Measurements from ENCODE around the gene ADD2.
"Not testable (repeated sequence)": the region's sequence is repeated elsewhere in the genome, so short reads cannot be mapped to it uniquely, and the experiment has no call there.

Gene ADD2, protein sequence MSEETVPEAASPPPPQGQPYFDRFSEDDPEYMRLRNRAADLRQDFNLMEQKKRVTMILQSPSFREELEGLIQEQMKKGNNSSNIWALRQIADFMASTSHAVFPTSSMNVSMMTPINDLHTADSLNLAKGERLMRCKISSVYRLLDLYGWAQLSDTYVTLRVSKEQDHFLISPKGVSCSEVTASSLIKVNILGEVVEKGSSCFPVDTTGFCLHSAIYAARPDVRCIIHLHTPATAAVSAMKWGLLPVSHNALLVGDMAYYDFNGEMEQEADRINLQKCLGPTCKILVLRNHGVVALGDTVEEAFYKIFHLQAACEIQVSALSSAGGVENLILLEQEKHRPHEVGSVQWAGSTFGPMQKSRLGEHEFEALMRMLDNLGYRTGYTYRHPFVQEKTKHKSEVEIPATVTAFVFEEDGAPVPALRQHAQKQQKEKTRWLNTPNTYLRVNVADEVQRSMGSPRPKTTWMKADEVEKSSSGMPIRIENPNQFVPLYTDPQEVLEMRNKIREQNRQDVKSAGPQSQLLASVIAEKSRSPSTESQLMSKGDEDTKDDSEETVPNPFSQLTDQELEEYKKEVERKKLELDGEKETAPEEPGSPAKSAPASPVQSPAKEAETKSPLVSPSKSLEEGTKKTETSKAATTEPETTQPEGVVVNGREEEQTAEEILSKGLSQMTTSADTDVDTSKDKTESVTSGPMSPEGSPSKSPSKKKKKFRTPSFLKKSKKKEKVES

DNA sequence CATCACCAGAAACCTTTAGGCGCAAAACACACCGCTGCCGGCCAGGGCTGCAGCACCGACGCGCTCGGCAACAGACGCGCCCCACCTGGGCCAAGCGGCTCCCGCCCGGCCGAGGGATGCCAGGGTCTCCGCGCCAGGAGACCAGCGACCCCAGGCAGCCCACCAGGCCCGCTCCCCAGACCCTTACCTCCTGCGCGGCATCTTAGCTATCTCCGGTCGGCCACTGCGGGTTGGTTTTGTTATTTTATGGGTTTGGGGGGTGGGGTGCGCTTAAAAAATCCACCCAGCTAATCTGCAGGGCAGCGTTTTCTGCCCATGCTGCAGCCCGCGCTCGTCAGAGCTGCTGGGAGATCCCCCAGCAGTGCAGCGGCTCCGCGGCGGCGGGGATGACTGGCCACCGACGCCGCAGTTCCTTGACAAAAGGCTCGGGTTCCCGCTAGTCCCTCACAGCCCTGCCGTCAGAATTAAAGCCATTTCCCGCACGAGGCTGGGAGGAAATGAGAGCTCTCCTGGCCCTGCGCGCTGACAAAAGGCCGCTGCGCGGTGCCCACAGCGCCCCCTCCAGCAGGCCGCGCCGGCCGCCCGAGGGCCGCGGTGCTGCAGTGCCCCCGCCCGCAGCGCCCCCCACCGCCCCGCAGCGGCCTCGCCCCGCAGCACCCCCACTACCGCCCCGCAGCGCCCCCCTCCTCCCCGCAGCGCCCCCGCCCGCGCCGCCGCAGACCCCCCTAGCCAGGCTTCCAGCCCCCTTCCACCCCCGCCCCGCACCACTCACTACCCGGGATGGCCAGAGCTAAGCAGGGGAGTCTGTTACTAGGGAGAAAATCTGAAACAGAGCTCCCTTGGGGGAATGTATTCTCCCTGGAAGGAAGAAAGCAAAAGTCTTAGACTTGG lies at the start of gene ADD2:
ADD2 (minus strand) TSS at position 502 of the 891 bp plus-strand sequence. CDS start 61,792 bp downstream, outside the sequence.
- no peak for DNase-seq (ENCODE audit: low read depth, low spot score)

DNA sequence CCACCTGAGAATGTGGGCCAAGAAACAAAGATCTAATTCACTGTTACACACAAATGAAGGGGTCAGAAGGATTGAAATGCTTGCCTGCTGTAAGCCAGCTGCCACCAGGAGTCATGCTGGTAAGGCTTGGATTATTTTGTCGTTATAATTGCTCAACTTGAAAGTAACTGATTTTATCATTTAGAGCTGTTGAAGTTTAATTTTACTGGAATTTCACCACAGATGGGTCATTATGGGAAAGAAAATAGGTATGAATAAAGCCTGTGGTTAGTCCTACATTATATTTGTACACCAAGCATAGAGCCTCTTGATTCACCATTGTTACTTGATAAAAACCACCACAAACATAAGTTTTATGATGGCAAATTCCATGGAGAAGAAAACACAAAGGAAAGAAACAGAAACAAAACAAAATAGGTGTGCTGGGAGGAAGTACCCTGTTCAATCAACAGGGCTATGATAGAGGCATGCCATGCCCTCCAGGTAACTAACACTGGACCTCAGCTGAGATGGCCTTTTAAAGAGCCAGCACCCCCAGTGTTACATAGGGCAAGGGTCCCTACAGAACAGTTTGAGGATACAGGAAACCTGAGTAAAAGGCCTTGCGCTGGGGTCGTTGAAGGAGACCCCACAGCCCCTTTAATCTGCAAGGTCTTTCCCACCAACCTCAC lies 49.4 kb upstream of the ADD2 start:
- DNase-seq (ENCODE audit: low read depth, low spot score): no peak

DNA sequence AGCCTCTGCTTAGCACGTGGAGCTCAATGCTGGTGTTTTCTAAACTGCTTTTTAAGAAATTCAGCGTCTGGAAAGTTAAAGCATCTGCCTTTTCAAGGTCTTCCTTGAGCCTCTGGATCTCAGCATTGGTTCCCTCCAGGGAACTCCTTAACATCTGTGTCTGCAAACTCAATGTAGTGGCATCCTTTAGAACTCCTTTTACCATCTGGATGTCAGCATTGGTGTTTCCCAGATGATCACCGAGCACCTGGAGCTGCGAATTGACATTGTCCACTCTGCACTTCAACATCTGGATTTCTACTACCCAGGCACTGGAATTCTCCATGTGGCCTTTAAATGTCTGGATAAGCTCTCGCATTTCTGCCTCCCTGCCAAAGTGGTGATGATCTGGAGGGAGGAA lies 48.7 kb upstream of the ADD2 start:
- DNase-seq (ENCODE audit: low read depth, low spot score): no peak

DNA sequence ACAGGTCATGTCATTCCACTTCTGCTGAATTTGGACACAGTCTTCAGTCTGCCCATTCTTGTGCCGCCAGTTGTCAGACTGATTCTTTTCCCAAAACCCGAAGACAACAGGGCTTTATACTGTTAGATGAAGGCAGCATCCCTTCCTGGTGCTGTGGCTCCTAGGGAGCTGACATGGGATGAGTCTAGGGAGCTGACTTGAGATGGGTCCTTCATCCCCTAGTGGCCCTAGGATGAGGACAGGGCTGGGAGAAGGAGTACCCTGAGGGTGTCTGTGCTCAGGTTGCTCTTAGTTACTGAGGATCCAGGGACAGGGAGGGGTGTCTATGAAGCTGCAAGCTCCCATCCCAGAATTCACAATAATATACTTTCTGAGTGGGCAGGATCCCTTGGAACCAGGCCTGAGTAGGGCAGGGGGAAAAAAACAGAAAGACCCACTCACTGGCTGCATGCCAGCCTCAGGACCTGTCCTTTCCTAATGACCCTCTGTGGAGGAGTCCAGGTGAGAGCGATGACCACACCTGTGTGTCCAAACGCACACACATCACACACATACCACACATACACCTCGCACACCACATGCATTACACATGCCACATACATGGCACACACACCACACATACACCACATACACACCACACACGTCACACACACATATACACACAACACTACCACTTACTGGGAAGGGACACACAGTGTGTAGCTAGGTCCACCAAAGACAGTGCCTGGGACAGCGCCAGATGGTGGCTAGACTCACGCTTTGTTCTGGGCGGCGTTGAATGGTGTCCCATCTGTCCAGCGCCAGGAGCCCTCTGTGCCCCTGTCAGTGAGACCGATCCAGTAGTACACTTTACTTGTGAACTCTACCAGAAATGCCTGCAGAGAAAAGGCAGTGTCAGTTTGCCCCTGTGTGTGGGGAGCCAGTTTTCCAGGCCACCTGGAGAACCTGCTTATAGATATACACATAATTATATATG lies 41.3 kb upstream of the ADD2 start:
- DNase-seq (ENCODE audit: low read depth, low spot score): no peak

DNA sequence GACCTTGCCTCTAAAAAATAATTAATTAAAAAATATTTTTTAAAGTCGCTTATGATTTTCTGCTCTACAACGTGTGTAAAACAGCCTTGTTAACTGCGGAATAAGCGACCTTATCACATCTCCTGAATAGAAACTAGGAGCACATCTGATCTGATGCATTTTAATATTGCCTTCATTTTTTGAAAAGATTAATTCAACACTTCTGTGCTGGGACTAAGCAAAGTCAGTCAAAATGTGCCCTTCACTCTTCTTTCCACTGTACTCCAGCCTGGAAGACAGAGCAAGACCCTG lies 39.8 kb upstream of the ADD2 start:
- no peak for DNase-seq (ENCODE audit: low read depth, low spot score)

DNA sequence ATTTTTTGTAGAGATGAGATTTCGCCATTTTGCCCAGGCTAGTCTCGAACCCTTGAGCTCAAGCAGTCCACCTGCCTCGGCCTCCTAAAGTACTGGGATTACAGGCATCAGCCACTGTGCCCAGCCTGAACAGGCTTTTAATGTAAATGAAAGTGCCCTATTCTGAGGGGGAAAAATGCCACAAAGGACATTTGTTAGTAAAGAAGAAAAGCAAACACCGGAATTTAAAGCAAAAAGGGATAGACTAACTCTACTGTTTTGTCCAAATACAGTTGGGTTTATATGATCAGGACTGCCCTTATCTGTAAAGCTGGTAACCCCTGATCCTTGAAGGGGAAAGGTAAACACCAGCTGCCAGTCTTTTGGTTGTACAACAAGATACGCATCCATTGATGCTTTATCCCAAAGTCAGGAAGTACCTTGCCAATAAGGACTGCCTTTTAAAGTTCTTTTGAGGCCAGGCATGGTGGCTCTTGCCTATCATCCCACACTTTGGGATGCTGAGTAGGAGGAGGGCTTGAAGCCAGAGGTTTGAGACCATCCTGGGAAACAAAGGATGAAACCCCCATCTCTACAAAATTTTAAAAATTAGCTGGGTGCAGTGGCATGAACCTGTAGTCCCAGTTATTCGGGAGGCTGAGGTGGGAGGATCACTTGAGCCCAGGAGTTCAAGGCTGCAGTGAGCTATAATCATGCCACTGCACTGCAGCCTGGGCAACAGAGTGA lies 39.3 kb upstream of the ADD2 start:
- no peak for DNase-seq (ENCODE audit: low read depth, low spot score)

DNA sequence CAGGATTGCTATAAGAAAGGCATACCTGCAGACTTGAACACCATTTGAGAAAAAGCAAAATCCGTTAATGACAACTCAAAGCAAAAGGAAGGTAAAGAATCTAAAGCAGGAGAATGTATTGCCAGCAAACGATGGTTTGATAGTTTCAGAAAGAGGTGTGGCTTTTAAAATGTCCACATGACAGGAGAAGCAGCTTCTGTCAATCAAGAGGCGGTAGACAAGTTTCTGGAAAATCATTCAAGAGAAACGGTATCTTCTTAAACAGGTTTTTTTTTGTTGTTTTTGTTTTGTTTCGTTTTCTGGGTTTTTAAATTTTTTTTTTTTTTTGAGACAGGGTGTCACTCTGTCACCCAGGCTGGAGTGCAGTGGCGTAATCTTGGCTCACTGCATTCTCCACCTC lies 38.6 kb upstream of the ADD2 start:
- no peak for DNase-seq (ENCODE audit: low read depth, low spot score)

DNA sequence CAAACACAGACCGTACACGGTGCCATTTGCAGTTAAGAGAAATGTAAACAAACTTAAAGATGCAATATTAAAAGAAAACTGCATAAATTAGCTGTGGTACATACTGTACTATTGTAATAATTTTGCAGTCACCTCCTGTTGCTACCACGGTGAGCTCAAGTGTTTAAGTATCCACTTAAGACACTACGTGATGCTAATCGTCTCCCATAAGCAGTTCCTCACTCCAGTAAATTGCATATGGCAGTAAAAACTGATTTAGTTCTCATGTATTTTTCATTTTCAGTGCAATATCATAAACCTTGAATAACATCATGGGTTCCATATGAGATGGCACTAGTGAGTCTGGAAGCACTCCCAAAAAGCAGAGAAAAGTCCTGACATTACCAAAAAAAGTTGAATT lies 38.0 kb upstream of the ADD2 start:
- no peak for DNase-seq (ENCODE audit: low read depth, low spot score)

DNA sequence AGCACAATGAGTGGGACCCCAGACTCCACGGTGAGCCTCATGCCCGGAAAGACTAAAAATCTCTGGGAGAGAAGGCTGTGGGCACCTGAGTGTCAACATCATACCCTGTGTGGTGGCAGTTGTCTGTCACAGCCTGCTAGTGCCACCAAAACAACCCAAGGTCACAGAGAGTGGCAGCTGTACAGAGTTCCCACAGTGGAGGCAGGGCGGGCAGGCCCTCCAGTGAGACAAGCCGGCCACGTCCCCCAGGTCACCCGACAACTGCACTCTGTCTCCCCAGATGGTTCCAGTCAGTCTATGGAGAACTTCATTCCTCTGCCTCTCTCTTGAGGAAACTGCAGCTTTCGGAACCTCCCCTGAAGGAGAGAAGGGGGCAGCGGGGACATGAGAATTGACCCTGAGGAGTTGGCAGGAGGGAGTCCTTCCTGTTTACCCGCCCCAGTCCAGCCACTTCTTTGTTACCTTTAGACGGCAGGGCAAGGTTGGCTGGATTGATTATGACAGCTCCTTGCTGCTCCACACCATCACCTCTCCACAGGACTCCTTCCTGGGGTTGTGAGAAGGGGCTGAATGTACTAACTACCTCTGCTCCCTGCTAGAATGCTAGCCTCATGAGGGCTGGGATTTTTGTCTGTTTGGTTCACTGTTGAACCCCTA lies 33.7 kb upstream of the ADD2 start:
- no peak for DNase-seq (ENCODE audit: low read depth, low spot score)

DNA sequence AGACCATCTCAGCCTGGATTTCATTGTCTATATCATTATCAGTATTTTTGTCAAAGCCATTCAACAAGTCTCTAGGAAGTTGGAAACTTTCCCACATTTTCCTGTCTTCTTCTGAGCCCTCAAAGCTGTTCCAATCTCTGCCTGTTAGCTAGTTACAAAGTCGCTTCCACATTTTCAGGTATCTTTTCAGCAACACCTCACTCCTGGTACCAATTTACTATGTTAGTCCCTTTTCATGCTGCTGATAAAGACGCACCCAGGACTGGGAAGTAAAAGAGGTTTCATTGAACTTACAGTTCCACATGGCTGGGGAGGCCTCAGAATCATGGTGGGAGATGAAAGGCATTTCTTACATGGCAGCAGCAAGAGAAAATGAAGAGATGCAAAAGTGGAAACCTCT lies 31.7 kb upstream of the ADD2 start:
- no peak for DNase-seq (ENCODE audit: low read depth, low spot score)

DNA sequence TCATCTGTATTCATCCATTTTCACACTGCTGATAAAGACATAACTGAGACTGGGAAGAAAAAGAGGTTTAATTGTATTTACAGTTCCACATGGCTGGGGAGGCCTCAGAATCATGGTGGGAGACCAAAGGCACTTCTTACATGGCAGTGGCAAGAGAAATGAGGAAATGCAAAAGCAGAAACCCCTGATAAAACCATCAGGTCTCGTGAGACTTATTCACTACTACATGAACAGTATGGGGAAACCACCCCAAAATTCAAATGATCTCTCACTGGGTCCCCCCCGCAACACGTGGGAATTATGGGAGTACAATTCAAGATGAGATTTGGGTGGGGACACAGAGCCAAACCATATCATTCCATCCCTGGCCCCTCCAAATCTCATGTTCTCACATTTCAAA lies 30.0 kb upstream of the ADD2 start:
- not testable (repeated sequence) for DNase-seq (ENCODE audit: low read depth, low spot score)

DNA sequence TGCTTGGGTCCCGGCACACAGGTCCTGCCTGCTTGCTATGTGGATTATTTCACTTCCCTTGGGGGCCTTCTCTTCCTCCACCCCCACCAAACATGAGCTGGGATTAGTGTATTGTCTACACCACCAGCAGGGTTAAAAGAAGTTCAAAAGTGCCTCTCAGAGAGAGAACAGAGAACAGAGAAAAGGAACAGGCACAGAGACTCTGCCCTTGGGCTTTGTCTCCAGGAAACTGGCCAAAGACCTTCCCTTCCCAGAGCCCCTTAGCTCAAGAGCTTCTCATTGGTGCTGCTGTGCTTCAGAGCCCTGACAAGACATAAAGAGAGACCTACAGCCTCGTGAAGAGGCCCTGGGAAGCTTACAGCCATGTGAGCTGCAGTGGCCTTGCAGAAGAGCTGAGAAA lies 29.5 kb upstream of the ADD2 start:
- DNase-seq (ENCODE audit: low read depth, low spot score): no peak

DNA sequence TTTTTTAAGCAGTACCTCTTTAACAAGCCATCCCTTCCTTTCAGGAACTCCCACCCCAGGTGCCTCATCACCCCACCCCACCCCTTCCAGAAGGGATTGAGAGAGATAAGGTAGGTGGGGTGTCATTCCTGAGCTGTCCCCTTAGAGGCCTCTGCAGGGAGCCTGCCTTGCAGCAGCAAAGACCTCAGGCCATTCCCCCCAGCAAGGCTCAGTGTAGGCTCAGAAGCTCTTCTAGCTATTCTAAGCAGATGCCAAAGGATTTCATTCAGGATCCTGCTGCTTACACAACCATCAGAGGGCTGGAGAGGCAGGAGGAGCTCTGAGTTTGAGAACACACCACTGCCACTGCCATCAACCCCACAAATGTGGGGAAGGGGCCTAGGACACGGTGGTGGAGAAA lies 28.3 kb upstream of the ADD2 start:
- DNase-seq (ENCODE audit: low read depth, low spot score): no peak

DNA sequence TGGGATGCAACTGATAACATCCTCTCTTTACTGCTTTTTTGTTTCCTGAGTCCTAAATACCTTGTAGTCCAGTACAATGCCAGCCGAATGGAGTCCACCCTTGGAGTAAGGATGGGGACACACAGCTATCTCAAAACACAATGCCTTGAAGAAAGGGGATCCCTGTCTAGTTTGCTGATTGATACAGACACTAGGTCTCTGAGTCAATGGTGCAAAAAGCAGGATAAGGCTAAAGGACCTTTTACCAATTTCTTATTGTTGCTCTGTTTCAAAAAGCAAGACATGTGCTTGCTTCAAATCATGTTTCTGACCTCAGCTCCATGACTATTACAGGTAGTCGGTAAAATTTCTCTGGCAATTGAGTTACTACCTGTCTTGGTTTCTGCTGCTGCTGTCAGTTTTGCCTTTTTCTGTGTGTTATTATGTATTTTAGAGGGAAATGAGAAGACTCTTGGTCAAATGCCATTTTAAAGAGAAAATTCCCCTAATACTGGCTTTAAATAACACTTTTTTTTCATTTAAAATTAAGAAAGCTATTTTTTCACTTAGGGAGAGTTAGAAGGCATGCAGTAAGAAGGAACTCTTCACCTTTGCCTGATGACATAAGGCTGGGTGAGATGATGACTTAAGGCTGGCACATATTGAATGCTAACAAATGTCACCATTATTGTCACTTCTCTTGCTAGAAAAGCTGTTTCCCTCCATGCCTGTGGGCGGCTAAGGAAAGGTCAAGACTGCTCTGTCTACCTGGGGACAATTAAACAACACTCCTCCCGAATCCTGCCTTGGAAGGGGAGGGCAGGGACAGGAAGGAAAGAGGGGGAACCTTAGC lies 27.4 kb upstream of the ADD2 start:
- no peak for DNase-seq (ENCODE audit: low read depth, low spot score)

DNA sequence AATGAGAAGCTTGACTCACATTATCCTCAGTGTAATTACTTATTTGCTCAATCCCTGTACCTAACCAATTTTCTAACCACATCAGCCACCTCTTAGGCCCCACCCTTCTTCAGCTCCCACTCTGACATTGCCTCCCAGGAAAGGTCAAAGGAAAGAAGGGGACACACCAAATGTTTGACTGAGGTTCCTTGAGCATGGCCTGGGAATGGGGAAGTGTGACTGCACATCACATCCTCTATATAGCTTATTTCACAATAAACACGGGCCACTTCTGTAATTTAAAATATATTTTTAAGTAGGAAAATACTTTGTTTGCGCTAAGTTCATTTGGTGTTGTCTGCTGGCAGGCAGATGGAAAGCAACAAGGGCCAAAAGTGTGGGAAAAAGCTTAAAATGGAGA lies 25.4 kb upstream of the ADD2 start:
- DNase-seq (ENCODE audit: low read depth, low spot score): no peak

DNA sequence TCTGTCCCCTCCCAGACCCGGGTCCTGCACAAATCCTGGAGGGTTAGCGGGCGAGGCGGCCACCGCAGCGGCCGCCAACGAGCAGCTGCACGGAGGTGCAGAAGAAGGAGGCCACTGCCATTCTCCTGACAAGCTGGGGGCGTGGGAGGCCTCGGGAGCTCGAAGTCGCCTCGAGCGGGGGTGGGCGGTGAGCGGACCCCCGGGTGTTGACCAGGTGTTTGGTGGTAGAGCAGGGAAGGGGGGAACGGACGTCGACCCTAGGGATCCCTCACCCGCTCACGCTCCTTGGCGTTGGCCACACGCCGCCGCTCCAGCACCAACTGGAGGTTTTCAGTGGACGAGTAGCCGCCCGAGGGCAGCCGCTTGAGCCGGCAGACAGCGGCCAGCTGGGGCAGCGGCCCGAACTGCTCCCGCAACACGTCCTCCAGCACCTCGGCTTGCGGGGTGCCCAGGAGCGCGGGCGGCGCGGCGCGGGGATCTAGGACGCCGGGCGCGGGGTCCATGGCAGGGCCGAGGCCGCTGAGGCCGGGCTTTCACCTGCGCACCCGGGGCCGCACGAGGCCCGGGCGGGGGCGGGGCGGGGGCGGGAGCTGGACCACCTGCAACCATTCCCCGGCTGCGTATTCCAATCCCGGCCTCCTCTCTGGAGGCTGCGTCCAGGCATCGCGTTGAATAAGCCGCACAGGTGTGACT lies 22.3 kb upstream of the ADD2 start, which contains the start of gene FIGLA:
FIGLA (minus strand) TSS at position 508 of the 693 bp plus-strand sequence; CDS start at position 503, 5 bp downstream.
- no peak for DNase-seq (ENCODE audit: low read depth, low spot score)

DNA sequence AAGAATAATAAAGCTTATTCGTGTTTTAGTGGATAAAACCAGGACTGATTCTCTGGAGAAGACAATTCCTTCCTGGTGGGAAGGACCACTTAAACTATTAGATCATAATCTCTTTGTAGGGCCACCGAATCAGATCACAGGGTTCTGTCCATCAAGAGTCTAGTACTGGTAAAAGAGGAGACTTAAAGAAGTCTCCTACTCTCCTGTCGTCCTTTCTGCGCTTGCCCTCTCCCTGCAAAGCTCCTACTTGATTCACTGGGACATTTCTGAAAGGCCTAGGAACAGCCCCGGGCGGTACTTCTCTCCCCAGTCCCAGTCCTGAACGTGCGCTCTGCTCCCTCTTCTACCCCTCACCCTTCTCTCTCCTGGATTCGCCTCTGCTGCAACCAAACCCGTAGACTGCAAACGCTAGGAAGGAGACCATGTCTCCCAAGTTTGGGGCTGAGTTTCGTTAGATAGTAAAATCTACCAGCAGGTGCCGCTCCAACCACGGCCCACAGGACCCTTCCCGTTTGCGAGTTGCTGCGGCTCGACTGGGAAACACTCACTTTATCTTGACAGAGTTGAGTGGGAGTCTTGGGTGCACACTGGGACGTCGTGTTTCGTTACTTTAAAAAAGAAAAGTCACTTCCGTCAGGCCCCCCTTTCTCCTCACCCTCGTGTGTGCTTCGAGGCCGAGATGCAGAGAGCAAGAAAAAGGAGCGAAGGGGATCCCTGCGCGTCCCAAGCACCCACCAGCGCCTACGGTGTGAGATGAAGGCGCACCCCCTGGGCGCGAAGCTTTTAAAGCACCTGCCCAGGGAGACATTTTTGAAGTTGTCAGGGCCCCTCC lies 21.5 kb upstream of the ADD2 start:
- DNase-seq (ENCODE audit: low read depth, low spot score): peak; percentile 67
